ENCODE results near the gene SVIL.
"Not testable (repeated sequence)": the region's sequence is repeated elsewhere in the genome, so short reads cannot be mapped to it uniquely, and the experiment has no call there.

SVIL gene

GRCh38 chr10:29615195-29615594 is 19.6 kb downstream of the SVIL start:
- H3K4me3 ChIP-seq (ENCODE audit: low read depth, low read length), result no peak overlapping the region
- no peak for TF ChIP-seq CTCF (IDR thresholded peaks at IDR 0.05; ENCODE audit: low read depth, low read length, missing control alignments)
- DNase-seq (ENCODE audit: low read depth), result no peak

- not testable (repeated sequence) for DNase-seq (ENCODE audit: low read depth); H3K4me3 ChIP-seq (ENCODE audit: low read depth, low read length)
Measured at GRCh38 chr10:29614289-29614688, 20.5 kb downstream of the SVIL start.

- no peak overlapping the region for H3K4me3 ChIP-seq (ENCODE audit: low read depth, low read length)
- TF ChIP-seq CTCF (IDR thresholded peaks at IDR 0.05; ENCODE audit: low read depth, low read length, missing control alignments), result no peak
- no peak for DNase-seq (ENCODE audit: low read depth)
Measured at GRCh38 chr10:29613791-29614190, 21.0 kb downstream of the SVIL start.

GRCh38 chr10:29613196-29613595 is 21.6 kb downstream of the SVIL start:
- TF ChIP-seq CTCF (IDR thresholded peaks at IDR 0.05; ENCODE audit: low read depth, low read length, missing control alignments), result no peak
- no peak for DNase-seq (ENCODE audit: low read depth)
- H3K4me3 ChIP-seq (ENCODE audit: low read depth, low read length), result no peak overlapping the region

GRCh38 chr10:29612657-29613056 is 22.1 kb downstream of the SVIL start:
- no peak overlapping the region for H3K4me3 ChIP-seq (ENCODE audit: low read depth, low read length)
- no peak for DNase-seq (ENCODE audit: low read depth)
- no peak for TF ChIP-seq CTCF (IDR thresholded peaks at IDR 0.05; ENCODE audit: low read depth, low read length, missing control alignments)

GRCh38 chr10:29611781-29612381 is 22.9 kb downstream of the SVIL start:
- no peak for TF ChIP-seq CTCF (IDR thresholded peaks at IDR 0.05; ENCODE audit: low read depth, low read length, missing control alignments)

GRCh38 chr10:29610876-29611647 is 23.7 kb downstream of the SVIL start:
- no peak for DNase-seq (ENCODE audit: low read depth)
- TF ChIP-seq CTCF (IDR thresholded peaks at IDR 0.05; ENCODE audit: low read depth, low read length, missing control alignments), result no peak
- no peak overlapping the region for H3K4me3 ChIP-seq (ENCODE audit: low read depth, low read length)

More at GRCh38 chr10:29611781-29612381, 22.9 kb downstream of the SVIL start:
- H3K4me3 ChIP-seq (ENCODE audit: low read depth, low read length), result no peak overlapping the region
- no peak for DNase-seq (ENCODE audit: low read depth)

GRCh38 chr10:29610331-29610730 is 24.4 kb downstream of the SVIL start:
- H3K4me3 ChIP-seq (ENCODE audit: low read depth, low read length); DNase-seq (ENCODE audit: low read depth): not testable (repeated sequence)
